Progenitor cell of endocrine pancreas (in vitro differentiated cells): Measurements from ENCODE around the gene PLEKHA6. TPM values are rescaled to one million over a fixed set of nuclear protein-coding genes. Genes with fewer than 3 reads are reported as not detected.
A peak's percentile ranks its signal among the peaks of the same experiment; 100 is the strongest.

ENCODE experiments used
- DNase-seq: peaks from one replicate; pipeline ENCODE4 v3.0.0; 2021; ENCODE audit warnings: low spot score; ENCODE audit not compliant: unreplicated experiment
- H3K27ac Mint-ChIP-seq: 2 replicates; pipeline ENCODE4 v1.8.0; 2021; ENCODE audit warnings: mild to moderate bottlenecking, moderate library complexity, mixed read lengths
- H3K27me3 Mint-ChIP-seq: 2 replicates; pipeline ENCODE4 v1.8.0; 2021; ENCODE audit warnings: mixed read lengths
- H3K36me3 Mint-ChIP-seq: 2 replicates; pipeline ENCODE4 v1.8.0; 2022; ENCODE audit warnings: mixed read lengths; ENCODE audit not compliant: insufficient read depth
- H3K4me1 Mint-ChIP-seq: 2 replicates; pipeline ENCODE4 v1.8.0; 2021; ENCODE audit warnings: low read depth, mixed read lengths
- H3K4me3 Mint-ChIP-seq: 2 replicates; pipeline ENCODE4 v1.8.0; 2021; ENCODE audit warnings: low read depth, mild to moderate bottlenecking, moderate library complexity, mixed read lengths
- H3K9me3 Mint-ChIP-seq: 2 replicates; pipeline ENCODE4 v1.8.0; 2021; ENCODE audit warnings: low read depth, mixed read lengths
- total RNA-seq: library from RNA; stranded (reverse); gene quantifications from 2 replicates; pipeline ENCODE4 v1.2.1, GENCODE V29; 2021
- TF ChIP-seq, protein P1 (sequence below): fragments of 200-600 bp; sonication (generic); IDR thresholded peaks from one replicate; pipeline ENCODE4 v1.5.0; 2021; ENCODE audit warnings: antibody characterized with exemption, mild to moderate bottlenecking; ENCODE audit not compliant: unreplicated experiment

Gene PLEKHA6
- total RNA-seq, 1 donor from 2014 or later: 66.9 TPM

DNA sequence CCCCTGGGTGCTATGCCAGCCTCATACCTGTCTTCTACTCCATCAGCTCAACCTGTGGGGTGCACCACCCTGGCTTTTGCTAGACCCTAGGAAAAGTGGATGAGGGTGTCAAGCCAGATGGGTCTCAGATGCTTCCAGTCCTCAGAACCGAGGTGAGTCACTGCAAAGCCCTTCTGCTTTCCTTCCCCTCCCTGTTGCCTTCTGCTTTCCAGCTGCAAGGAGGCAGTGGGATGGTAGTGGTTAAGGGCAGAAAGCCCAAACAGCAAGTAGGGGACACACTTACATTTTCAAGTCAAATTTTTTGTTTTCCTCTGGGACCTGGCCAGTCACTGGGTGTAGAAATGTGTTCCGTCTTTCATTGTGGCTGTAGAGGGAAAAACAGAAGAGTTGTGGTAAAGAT lies 85.3 kb downstream of the PLEKHA6 start:
- Mint-ChIP-seq H3K36me3 (peaks cover 8% of the 10 kb centered on the region), H3K4me3 (no peak overlapping the region), H3K27me3 (no peaks in the 10 kb centered on the region), H3K9me3 (no peaks in the 10 kb centered on the region), H3K27ac (no peak overlapping the region), H3K4me1 (peaks cover 42% of the 10 kb centered on the region)
- TF ChIP-seq, protein P1, sequence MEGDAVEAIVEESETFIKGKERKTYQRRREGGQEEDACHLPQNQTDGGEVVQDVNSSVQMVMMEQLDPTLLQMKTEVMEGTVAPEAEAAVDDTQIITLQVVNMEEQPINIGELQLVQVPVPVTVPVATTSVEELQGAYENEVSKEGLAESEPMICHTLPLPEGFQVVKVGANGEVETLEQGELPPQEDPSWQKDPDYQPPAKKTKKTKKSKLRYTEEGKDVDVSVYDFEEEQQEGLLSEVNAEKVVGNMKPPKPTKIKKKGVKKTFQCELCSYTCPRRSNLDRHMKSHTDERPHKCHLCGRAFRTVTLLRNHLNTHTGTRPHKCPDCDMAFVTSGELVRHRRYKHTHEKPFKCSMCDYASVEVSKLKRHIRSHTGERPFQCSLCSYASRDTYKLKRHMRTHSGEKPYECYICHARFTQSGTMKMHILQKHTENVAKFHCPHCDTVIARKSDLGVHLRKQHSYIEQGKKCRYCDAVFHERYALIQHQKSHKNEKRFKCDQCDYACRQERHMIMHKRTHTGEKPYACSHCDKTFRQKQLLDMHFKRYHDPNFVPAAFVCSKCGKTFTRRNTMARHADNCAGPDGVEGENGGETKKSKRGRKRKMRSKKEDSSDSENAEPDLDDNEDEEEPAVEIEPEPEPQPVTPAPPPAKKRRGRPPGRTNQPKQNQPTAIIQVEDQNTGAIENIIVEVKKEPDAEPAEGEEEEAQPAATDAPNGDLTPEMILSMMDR: no peak
- no peak for DNase-seq

- H3K27me3 Mint-ChIP-seq: no peaks in the 10 kb centered on the region
- peaks cover 34% of the 10 kb centered on the region for H3K4me1 Mint-ChIP-seq
- TF ChIP-seq, protein P1: no peak
- H3K9me3 Mint-ChIP-seq: no peaks in the 10 kb centered on the region
- no peak overlapping the region for H3K4me3 Mint-ChIP-seq
- DNase-seq: no peak
- no peak overlapping the region for H3K27ac Mint-ChIP-seq
- peaks cover 12% of the 10 kb centered on the region for H3K36me3 Mint-ChIP-seq
Measured at GRCh38 chr1:204272505-204272904, 87.2 kb downstream of the PLEKHA6 start.

GRCh38 chr1:204271970-204272369 lies 87.8 kb downstream of the PLEKHA6 start:
- Mint-ChIP-seq H3K36me3 (peaks cover 16% of the 10 kb centered on the region), H3K27ac (no peak overlapping the region), H3K4me1 (peaks cover 34% of the 10 kb centered on the region), H3K27me3 (no peaks in the 10 kb centered on the region), H3K4me3 (no peak overlapping the region), H3K9me3 (no peaks in the 10 kb centered on the region)
- no peak for DNase-seq
- TF ChIP-seq, protein P1: no peak

DNA sequence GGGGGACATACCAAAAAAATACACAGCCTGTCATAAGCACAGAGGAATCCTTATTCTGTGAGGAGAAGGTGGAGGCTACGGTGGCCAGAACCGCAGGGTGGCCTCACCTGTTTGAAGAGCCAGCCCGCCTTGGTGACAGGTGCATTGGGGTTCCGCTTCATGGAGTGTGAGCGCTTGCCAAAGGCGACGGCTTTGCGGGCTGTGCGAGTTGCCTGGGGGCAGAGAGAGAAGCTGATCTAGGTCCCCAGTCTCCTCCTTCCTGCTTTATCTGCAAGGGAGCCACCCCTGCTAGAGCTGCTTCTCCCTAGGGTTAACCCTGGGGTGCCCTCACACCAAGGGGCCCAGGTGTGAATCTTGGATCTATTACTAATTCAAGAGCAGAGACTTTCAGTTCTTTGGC lies 91.6 kb downstream of the PLEKHA6 start:
- TF ChIP-seq, protein P1: no peak
- peaks cover 21% of the 10 kb centered on the region for H3K36me3 Mint-ChIP-seq
- peaks cover 37% of the 10 kb centered on the region for H3K4me1 Mint-ChIP-seq
- peak overlapping the region; percentile 93 for H3K27ac Mint-ChIP-seq
- H3K4me3 Mint-ChIP-seq: no peak overlapping the region
- DNase-seq: no peak
- no peaks in the 10 kb centered on the region for H3K9me3 Mint-ChIP-seq
- no peaks in the 10 kb centered on the region for H3K27me3 Mint-ChIP-seq

- Mint-ChIP-seq H3K9me3 (no peaks in the 10 kb centered on the region), H3K4me3 (peak overlapping the region; percentile 9), H3K4me1 (peaks cover 41% of the 10 kb centered on the region), H3K27ac (peak overlapping the region; percentile 91), H3K36me3 (peaks cover 23% of the 10 kb centered on the region), H3K27me3 (no peaks in the 10 kb centered on the region)
- DNase-seq: no peak
- TF ChIP-seq, protein P1: no peak
Measured at GRCh38 chr1:204267191-204267601, 92.5 kb downstream of the PLEKHA6 start.
